ENCODE data around the gene MT1M.

Gene MT1M

GRCh38 chr16:56604966-56605365, 27.5 kb upstream of the MT1M start:
- peaks cover under 1% of the 10 kb centered on the region; the same call in 1 of the 2 replicates for H3K4me1 ChIP-seq (ENCODE audit: control insufficient read depth, insufficient read depth, low read length)
- no peaks in the 10 kb centered on the region for H3K36me3 ChIP-seq (ENCODE audit: control insufficient read depth in 2 of 2, insufficient read depth in 1 of 2, low read length in 2 of 2)
- ChIA-PET POLR2A (interaction anchor here (0.6 kb wide), 1 partner anchor 116 kb away, joined by 3 read pairs; no protein-coding TSS in a partner anchor), CTCF (interaction anchor here (0.8 to 6.0 kb wide), 6 partner anchors 9 to 97 kb away, joined by 3 to 66 read pairs (median 4); no protein-coding TSS in a partner anchor)
- no peak overlapping the region for H3K27ac ChIP-seq (ENCODE audit: extremely low read depth, low read depth, low read length)
- no peak overlapping the region for H3K4me3 ChIP-seq (ENCODE audit: low read depth, low read length)
- TF ChIP-seq ZNF596 (tag by site-specific recombination; IDR thresholded peaks at IDR 0.05) (no peak), ZNF658 (tag by site-specific recombination; IDR thresholded peaks at IDR 0.05) (no peak), ZNF639 (tag by site-specific recombination; IDR thresholded peaks at IDR 0.05) (no peak), ZBTB10 (tag by site-specific recombination; IDR thresholded peaks at IDR 0.05) (no peak), ZNF18 (tag by site-specific recombination; IDR thresholded peaks at IDR 0.05) (no peak), ZNF394 (tag by site-specific recombination; IDR thresholded peaks at IDR 0.05; ENCODE audit: borderline replicate concordance) (no peak)
- H3K9me3 ChIP-seq (ENCODE audit: control insufficient read depth, insufficient read depth, low read depth, low read length) = no peaks in the 10 kb centered on the region

GRCh38 chr16:56605475-56605874, 27.0 kb upstream of the MT1M start:
- H3K36me3 ChIP-seq (ENCODE audit: control insufficient read depth in 2 of 2, insufficient read depth in 1 of 2, low read length in 2 of 2) = no peaks in the 10 kb centered on the region
- H3K4me3 ChIP-seq (ENCODE audit: low read depth, low read length) = no peak overlapping the region
- ChIA-PET CTCF (interaction anchor here (0.8 to 6.0 kb wide), 6 partner anchors 9 to 346 kb away, joined by 3 to 66 read pairs (median 5); no protein-coding TSS in a partner anchor), POLR2A (no interaction called here)
- no peak for TF ChIP-seq ZNF624 (tag by site-specific recombination; IDR thresholded peaks at IDR 0.05)
- TF ChIP-seq ZNF76 (tag by site-specific recombination; IDR thresholded peaks at IDR 0.05; ENCODE audit: borderline replicate concordance, low read depth) = no peak
- TF ChIP-seq ZNF354C (tag by site-specific recombination; IDR thresholded peaks at IDR 0.05; ENCODE audit: borderline replicate concordance, low read depth) = no peak
- peaks cover 3% of the 10 kb centered on the region; the same call in 1 of the 2 replicates for H3K4me1 ChIP-seq (ENCODE audit: control insufficient read depth, insufficient read depth, low read length)
- no peaks in the 10 kb centered on the region for H3K9me3 ChIP-seq (ENCODE audit: control insufficient read depth, insufficient read depth, low read depth, low read length)
- H3K27ac ChIP-seq (ENCODE audit: extremely low read depth, low read depth, low read length) = no peak overlapping the region

GRCh38 chr16:56606071-56606475, 26.4 kb upstream of the MT1M start:
- H3K4me1 ChIP-seq (ENCODE audit: control insufficient read depth, insufficient read depth, low read length) = peaks cover 3% of the 10 kb centered on the region; the same call in 1 of the 2 replicates
- TF ChIP-seq ZNF266 (tag by site-specific recombination; IDR thresholded peaks at IDR 0.05; ENCODE audit: low read depth) (no peak), SCRT2 (tag by site-specific recombination; IDR thresholded peaks at IDR 0.05) (no peak), ZNF394 (tag by site-specific recombination; IDR thresholded peaks at IDR 0.05; ENCODE audit: borderline replicate concordance) (no peak), CTCF (tag by site-specific recombination; IDR thresholded peaks at IDR 0.05) (no peak), ZNF366 (tag by site-specific recombination; conservative IDR thresholded peaks at IDR 0.05) (no peak), HOXD13 (CRISPR knock-in tag; IDR thresholded peaks at IDR 0.05; ENCODE audit: borderline replicate concordance) (no peak), ZNF548 (tag by site-specific recombination; IDR thresholded peaks at IDR 0.05) (no peak), ZSCAN23 (tag by site-specific recombination; IDR thresholded peaks at IDR 0.05) (no peak), ZFP69B (tag by site-specific recombination; IDR thresholded peaks at IDR 0.05) (no peak)
- ChIA-PET CTCF (interaction anchor here (1.2 to 6.0 kb wide), 4 partner anchors 17 to 346 kb away, joined by 3 to 66 read pairs (median 23); no protein-coding TSS in a partner anchor), POLR2A (no interaction called here)
- H3K4me3 ChIP-seq (ENCODE audit: low read depth, low read length) = no peak overlapping the region
- H3K27ac ChIP-seq (ENCODE audit: extremely low read depth, low read depth, low read length) = no peak overlapping the region
- no peaks in the 10 kb centered on the region for H3K36me3 ChIP-seq (ENCODE audit: control insufficient read depth in 2 of 2, insufficient read depth in 1 of 2, low read length in 2 of 2)
- no peaks in the 10 kb centered on the region for H3K9me3 ChIP-seq (ENCODE audit: control insufficient read depth, insufficient read depth, low read depth, low read length)
